Cardiac septum (tissue), 1 donor: ENCODE data around the gene PIEZO1. TPM values are rescaled to one million over a fixed set of nuclear protein-coding genes. Genes with fewer than 3 reads are reported as not detected.

ENCODE experiments used
- microRNA-seq: library from miRNA; unstranded; fragments of <30 nt; microRNA quantifications from one replicate; pipeline ENCODE4 v1.2.0, GENCODE V29; 2020
- total RNA-seq: library from RNA; stranded (reverse); fragmentation: NEBNext Ultra II Directional; extraction: Animal tissue kit (Norgen Biotek cat#: 25700); gene quantifications from one replicate; pipeline ENCODE4 v1.2.1, GENCODE V29; 2021
- donor health status: DM: no; HTN: no; CAD: no.

Gene PIEZO1
- total RNA-seq, 1 donor from 2014 or later, result 20.4 TPM

Small RNA genes within 50 kb of the gene (microRNA-seq; reads per million reads assigned to microRNA genes)
- gene MIR4722, result not detected

Other genes starting within 250 kb of the PIEZO1 start
- 20.6 TPM for gene ZC3H18, start 214.8 kb downstream of the PIEZO1 start, total RNA-seq
- gene IL17C, start 146.6 kb downstream of the PIEZO1 start, total RNA-seq, result not detected
- 26.8 TPM for gene CYBA, start 134.2 kb downstream of the PIEZO1 start, total RNA-seq
- gene MVD, start 122.1 kb downstream of the PIEZO1 start, total RNA-seq, result 27.1 TPM
- 0.97 TPM for gene SNAI3, start 98.7 kb downstream of the PIEZO1 start, total RNA-seq
- 17.1 TPM for gene RNF166, start 78.8 kb downstream of the PIEZO1 start, total RNA-seq
- gene CTU2, start 78.7 kb downstream of the PIEZO1 start, total RNA-seq, result 14.9 TPM
- gene CDT1, start 18.6 kb upstream of the PIEZO1 start, total RNA-seq, result 0.46 TPM
- 46.6 TPM for gene APRT, start 26.7 kb upstream of the PIEZO1 start, total RNA-seq
- 18.0 TPM for gene GALNS, start 71.7 kb upstream of the PIEZO1 start, total RNA-seq
- gene TRAPPC2L, start 71.9 kb upstream of the PIEZO1 start, total RNA-seq, result 42.3 TPM
- gene PABPN1L, start 81.4 kb upstream of the PIEZO1 start, total RNA-seq, result not detected
- 5.9 TPM for gene CBFA2T3, start 192.0 kb upstream of the PIEZO1 start, total RNA-seq